ENCODE measurements around the gene RPL26. TPM values are rescaled to one million over a fixed set of nuclear protein-coding genes. Genes with fewer than 3 reads are reported as not detected.
"Not testable (repeated sequence)": the region's sequence is repeated elsewhere in the genome, so short reads cannot be mapped to it uniquely, and the experiment has no call there.

The RPL26 gene
- total RNA-seq, 1 donor from 2014 or later, result 1,547 TPM

GRCh38 chr17:8350339-8350738 lies 32.7 kb downstream of the RPL26 start:
- Histone ChIP-seq H3K27ac (no peak overlapping the region), H3K9me3 (no peaks in the 10 kb centered on the region), H3K36me3 (no peaks in the 10 kb centered on the region), H3K4me3 (no peak overlapping the region), H3K27me3 (no peaks in the 10 kb centered on the region), H3K4me1 (no peaks in the 10 kb centered on the region)
- no peak for DNase-seq (ENCODE audit: low spot score in 2 of 2)
- intact Hi-C loops (cut with DNase I), result no loop called here
- TF ChIP-seq CTCF (IDR thresholded peaks at IDR 0.05), result no peak

- H3K4me3 ChIP-seq; H3K27ac ChIP-seq; H3K27me3 ChIP-seq; intact Hi-C loops (cut with DNase I); H3K9me3 ChIP-seq; H3K4me1 ChIP-seq; H3K36me3 ChIP-seq; DNase-seq (ENCODE audit: low spot score in 2 of 2): not testable (repeated sequence)
Observed at GRCh38 chr17:8347001-8347400, 36.0 kb downstream of the RPL26 start.

GRCh38 chr17:8345951-8346665 lies 36.9 kb downstream of the RPL26 start:
- Histone ChIP-seq H3K9me3 (no peaks in the 10 kb centered on the region), H3K27me3 (no peaks in the 10 kb centered on the region), H3K4me1 (no peaks in the 10 kb centered on the region), H3K36me3 (no peaks in the 10 kb centered on the region), H3K27ac (no peak overlapping the region), H3K4me3 (no peak overlapping the region)
- intact Hi-C loops (cut with DNase I), result no loop called here
- no peak for DNase-seq (ENCODE audit: low spot score in 2 of 2)
- TF ChIP-seq CTCF (IDR thresholded peaks at IDR 0.05), result no peak

GRCh38 chr17:8345052-8345690 lies 37.8 kb downstream of the RPL26 start:
- TF ChIP-seq CTCF (IDR thresholded peaks at IDR 0.05), result no peak
- Histone ChIP-seq H3K4me1 (no peaks in the 10 kb centered on the region), H3K4me3 (no peak overlapping the region), H3K27ac (no peak overlapping the region), H3K9me3 (no peaks in the 10 kb centered on the region), H3K36me3 (no peaks in the 10 kb centered on the region), H3K27me3 (no peaks in the 10 kb centered on the region)
- DNase-seq (ENCODE audit: low spot score in 2 of 2), result no peak
- intact Hi-C loops (cut with DNase I), result no loop called here

- no peak for TF ChIP-seq CTCF (IDR thresholded peaks at IDR 0.05)
Observed at GRCh38 chr17:8341456-8341855, 41.5 kb downstream of the RPL26 start.

GRCh38 chr17:8339540-8339939 lies 43.5 kb downstream of the RPL26 start, which contains the start of gene ODF4:
TSS of gene ODF4 (plus strand) at chr17:8339840. CDS start at chr17:8340052, 212 bp downstream.
- Histone ChIP-seq H3K9me3 (no peaks in the 10 kb centered on the region), H3K4me1 (no peaks in the 10 kb centered on the region), H3K27me3 (no peaks in the 10 kb centered on the region), H3K4me3 (peak within 1 kb of the TSS in 1 of 2 donors; percentile 53), H3K36me3 (no peaks in the 10 kb centered on the region), H3K27ac (no peak within 1 kb of the TSS)
- no peak for TF ChIP-seq CTCF (IDR thresholded peaks at IDR 0.05)
- no peak for DNase-seq (ENCODE audit: low spot score in 2 of 2)
- intact Hi-C loops (cut with DNase I), result no loop called here

More at GRCh38 chr17:8341456-8341855, 41.5 kb downstream of the RPL26 start:
- intact Hi-C loops (cut with DNase I), result no loop called here
- no peaks in the 10 kb centered on the region for H3K36me3 ChIP-seq
- H3K27me3 ChIP-seq, result no peaks in the 10 kb centered on the region
- H3K27ac ChIP-seq, result no peak overlapping the region
- no peak for DNase-seq (ENCODE audit: low spot score in 2 of 2)
- H3K9me3 ChIP-seq, result no peaks in the 10 kb centered on the region
- no peaks in the 10 kb centered on the region for H3K4me1 ChIP-seq
- H3K4me3 ChIP-seq, result no peak overlapping the region

All from ascending aorta (tissue), 2 donors.